Liver (tissue), 3 donors: Measurements from ENCODE around the gene CEP68.

Source experiments
- ATF3 ChIP-seq: IDR thresholded peaks from 2 replicates; pipeline ENCODE4 v1.6.1; 2016; ENCODE audit warnings: antibody characterized with exemption
- CTCF ChIP-seq: fragments of 150-350 bp; IDR thresholded peaks from 2 replicates; pipeline ENCODE4 v1.5.1; 2017; ENCODE audit warnings: improper control_type of control experiment, low read depth, low read length; ENCODE audit not compliant: missing input control
- JUND ChIP-seq, 2 donors: IDR thresholded peaks; 2 replicates each; pipeline ENCODE4 v1.6.1; 2016; ENCODE audit warnings: antibody characterized with exemption in 2 of 2
- MAX ChIP-seq: IDR thresholded peaks from 2 replicates; pipeline ENCODE4 v1.6.1; 2016; ENCODE audit warnings: antibody characterized with exemption
- YY1 ChIP-seq: IDR thresholded peaks from 2 replicates; pipeline ENCODE4 v1.6.1; 2016; ENCODE audit warnings: antibody characterized with exemption, mild to moderate bottlenecking
- donor health status: healthy.
- donor health status: healthy.

- TF ChIP-seq MAX (no peak), CTCF (no peak), ATF3 (no peak), YY1 (no peak), JUND (IDR thresholded peaks at IDR 0.05) (no peak)
These were observed 16.2 kb downstream of the CEP68 start for GRCh38 chr2:65072181-65072970.
